Progenitor cell of endocrine pancreas (in vitro differentiated cells): ENCODE measurements around the gene NATD1. TPM values are rescaled to one million over a fixed set of nuclear protein-coding genes. Genes with fewer than 3 reads are reported as not detected.

Experiments
- DNase-seq: peaks from one replicate; pipeline ENCODE4 v3.0.0; 2021; ENCODE audit warnings: low spot score; ENCODE audit not compliant: unreplicated experiment
- H3K27ac Mint-ChIP-seq: 2 replicates; pipeline ENCODE4 v1.8.0; 2021; ENCODE audit warnings: mild to moderate bottlenecking, moderate library complexity, mixed read lengths
- H3K27me3 Mint-ChIP-seq: 2 replicates; pipeline ENCODE4 v1.8.0; 2021; ENCODE audit warnings: mixed read lengths
- H3K36me3 Mint-ChIP-seq: 2 replicates; pipeline ENCODE4 v1.8.0; 2022; ENCODE audit warnings: mixed read lengths; ENCODE audit not compliant: insufficient read depth
- H3K4me1 Mint-ChIP-seq: 2 replicates; pipeline ENCODE4 v1.8.0; 2021; ENCODE audit warnings: low read depth, mixed read lengths
- H3K4me3 Mint-ChIP-seq: 2 replicates; pipeline ENCODE4 v1.8.0; 2021; ENCODE audit warnings: low read depth, mild to moderate bottlenecking, moderate library complexity, mixed read lengths
- H3K9me3 Mint-ChIP-seq: 2 replicates; pipeline ENCODE4 v1.8.0; 2021; ENCODE audit warnings: low read depth, mixed read lengths
- CTCF ChIP-seq: fragments of 200-600 bp; sonication (generic); IDR thresholded peaks from one replicate; pipeline ENCODE4 v1.5.0; 2021; ENCODE audit warnings: antibody characterized with exemption, mild to moderate bottlenecking; ENCODE audit not compliant: unreplicated experiment
- total RNA-seq: library from RNA; stranded (reverse); gene quantifications from 2 replicates; pipeline ENCODE4 v1.2.1, GENCODE V29; 2021

The NATD1 gene
- total RNA-seq, 1 donor from 2014 or later: 13.5 TPM

- peak overlapping the region; percentile 60 for H3K27ac Mint-ChIP-seq
- peaks cover 72% of the 10 kb centered on the region for H3K27me3 Mint-ChIP-seq
- no peak overlapping the region for H3K4me3 Mint-ChIP-seq
- DNase-seq: no peak
- H3K4me1 Mint-ChIP-seq: peaks cover 3% of the 10 kb centered on the region
- no peak for TF ChIP-seq CTCF
- no peaks in the 10 kb centered on the region for H3K9me3 Mint-ChIP-seq
- H3K36me3 Mint-ChIP-seq: no peaks in the 10 kb centered on the region
These were observed 26.4 kb upstream of the NATD1 start for GRCh38 chr17:21279582-21279981.

GRCh38 chr17:21279198-21279535, 26.0 kb upstream of the NATD1 start:
- no peaks in the 10 kb centered on the region for H3K9me3 Mint-ChIP-seq
- H3K36me3 Mint-ChIP-seq: no peaks in the 10 kb centered on the region
- H3K27ac Mint-ChIP-seq: no peak overlapping the region
- H3K4me1 Mint-ChIP-seq: peaks cover 3% of the 10 kb centered on the region
- H3K4me3 Mint-ChIP-seq: no peak overlapping the region
- no peak for DNase-seq
- no peak for TF ChIP-seq CTCF
- H3K27me3 Mint-ChIP-seq: peaks cover 72% of the 10 kb centered on the region

GRCh38 chr17:21278450-21279197, 25.4 kb upstream of the NATD1 start:
- Mint-ChIP-seq H3K27me3 (peaks cover 75% of the 10 kb centered on the region), H3K9me3 (no peaks in the 10 kb centered on the region)

GRCh38 chr17:21277332-21277731, 24.1 kb upstream of the NATD1 start:
- Mint-ChIP-seq H3K27me3 (peaks cover 74% of the 10 kb centered on the region), H3K27ac (no peak overlapping the region), H3K9me3 (no peaks in the 10 kb centered on the region), H3K4me1 (peaks cover 3% of the 10 kb centered on the region), H3K4me3 (no peak overlapping the region), H3K36me3 (no peaks in the 10 kb centered on the region)
- DNase-seq: no peak
- TF ChIP-seq CTCF: no peak

More at GRCh38 chr17:21278450-21279197, 25.4 kb upstream of the NATD1 start:
- Mint-ChIP-seq H3K27ac (no peak overlapping the region), H3K4me1 (peaks cover 3% of the 10 kb centered on the region), H3K36me3 (no peaks in the 10 kb centered on the region), H3K4me3 (no peak overlapping the region)
- no peak for DNase-seq
- no peak for TF ChIP-seq CTCF

GRCh38 chr17:21276264-21276588, 23.0 kb upstream of the NATD1 start:
- H3K9me3 Mint-ChIP-seq: no peaks in the 10 kb centered on the region
- peaks cover 63% of the 10 kb centered on the region for H3K27me3 Mint-ChIP-seq
- no peaks in the 10 kb centered on the region for H3K36me3 Mint-ChIP-seq
- peak; percentile 3 for TF ChIP-seq CTCF
- H3K4me3 Mint-ChIP-seq: peak overlapping the region; percentile 72
- peaks cover 3% of the 10 kb centered on the region for H3K4me1 Mint-ChIP-seq
- H3K27ac Mint-ChIP-seq: no peak overlapping the region
- no peak for DNase-seq
